HG02970 (cell line): ENCODE data around the gene RPL7L1.
"Not testable (repeated sequence)": the region's sequence is repeated elsewhere in the genome, so short reads cannot be mapped to it uniquely, and the experiment has no call there.

Experiments used
- ATAC-seq: cut with Tn5 transposase; IDR thresholded peaks from one replicate; pipeline ENCODE4 v1.9.1; 2021; ENCODE audit warnings: mild to moderate bottlenecking, moderate library complexity, moderate number of reproducible peaks; ENCODE audit not compliant: unreplicated experiment, low FRiP score

The RPL7L1 gene

GRCh38 chr6:42890311-42891198, 11.1 kb downstream of the RPL7L1 start:
- ATAC-seq = peak; percentile 80

- no peak for ATAC-seq
These were observed 11.8 kb downstream of the RPL7L1 start for GRCh38 chr6:42891199-42891722.

- not testable (repeated sequence) for ATAC-seq
These were observed 14.8 kb downstream of the RPL7L1 start for GRCh38 chr6:42894041-42894828.

GRCh38 chr6:42896178-42896719, 16.8 kb downstream of the RPL7L1 start:
- no peak for ATAC-seq

- no peak for ATAC-seq
These were observed 19.5 kb downstream of the RPL7L1 start for GRCh38 chr6:42898891-42899361.

GRCh38 chr6:42899871-42900270, 20.5 kb downstream of the RPL7L1 start:
- no peak for ATAC-seq

GRCh38 chr6:42901538-42901957, 22.1 kb downstream of the RPL7L1 start:
- ATAC-seq = peak; percentile 58

- ATAC-seq = not testable (repeated sequence)
These were observed 23.2 kb downstream of the RPL7L1 start for GRCh38 chr6:42902429-42903263.

GRCh38 chr6:42904467-42904866, 25.1 kb downstream of the RPL7L1 start:
- no peak for ATAC-seq

GRCh38 chr6:42907336-42907735, 27.9 kb downstream of the RPL7L1 start:
- no peak for ATAC-seq

- ATAC-seq = no peak
These were observed 30.4 kb downstream of the RPL7L1 start for GRCh38 chr6:42909835-42910234.

GRCh38 chr6:42911171-42912021, 32.0 kb downstream of the RPL7L1 start:
- no peak for ATAC-seq

GRCh38 chr6:42914546-42914945, 35.1 kb downstream of the RPL7L1 start:
- ATAC-seq = no peak

- ATAC-seq = no peak
These were observed 36.3 kb downstream of the RPL7L1 start, which contains the start of gene PTCRA for GRCh38 chr6:42915732-42916131. Gene PTCRA, plus strand, starts transcription at chr6:42916053. Its CDS starts 17 bp downstream, at chr6:42916070.

GRCh38 chr6:42916288-42916687, 36.9 kb downstream of the RPL7L1 start:
- no peak for ATAC-seq

- ATAC-seq = no peak
These were observed 42.4 kb downstream of the RPL7L1 start for GRCh38 chr6:42921801-42922200.

GRCh38 chr6:42923666-42924065, 44.2 kb downstream of the RPL7L1 start:
- no peak for ATAC-seq

GRCh38 chr6:42925248-42925857, 45.9 kb downstream of the RPL7L1 start:
- ATAC-seq = no peak
